HG03060 (cell line): ENCODE measurements around the gene FBXL16.

Experiments
- ATAC-seq: cut with Tn5 transposase; IDR thresholded peaks from one replicate; pipeline ENCODE4 v1.9.1; 2021; ENCODE audit warnings: low read depth, moderate number of reproducible peaks; ENCODE audit not compliant: unreplicated experiment

FBXL16 gene

GRCh38 chr16:668519-669171, 37.0 kb downstream of the FBXL16 start:
- ATAC-seq: no peak

DNA sequence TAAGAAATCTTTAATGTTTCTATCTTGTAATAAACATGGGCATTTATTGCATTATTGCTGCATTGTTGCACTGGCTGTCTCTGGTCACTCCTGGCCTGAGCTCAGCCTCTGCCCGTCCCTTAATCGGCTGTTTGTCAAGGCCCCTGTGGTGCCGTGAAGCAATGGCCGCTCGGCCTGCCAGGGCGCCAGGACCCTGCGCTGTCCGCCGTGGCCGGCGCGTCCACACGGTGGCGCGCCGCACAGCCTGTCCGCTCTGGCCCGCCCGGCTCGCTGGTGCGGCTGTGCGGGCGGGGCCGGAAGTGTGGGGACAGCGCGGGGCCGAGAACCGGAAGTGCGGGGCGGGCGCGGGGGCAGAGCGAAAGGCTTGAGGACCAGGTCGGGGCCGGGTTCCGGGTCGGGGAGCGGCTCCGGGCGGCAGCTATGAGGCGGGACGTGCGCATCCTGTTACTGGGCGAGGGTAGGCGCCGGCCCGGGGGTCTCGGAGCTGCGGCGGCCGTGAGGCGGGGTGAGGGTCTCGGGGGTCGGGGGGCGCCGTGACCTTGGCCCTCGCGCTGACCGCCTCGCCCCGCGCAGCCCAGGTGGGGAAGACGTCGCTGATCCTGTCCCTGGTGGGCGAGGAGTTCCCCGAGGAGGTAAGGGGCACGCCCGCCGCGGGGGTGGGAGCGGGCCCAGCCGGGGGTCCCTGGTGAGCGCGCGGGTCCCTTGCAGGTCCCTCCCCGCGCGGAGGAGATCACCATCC, 37.7 kb downstream of the FBXL16 start, which contains the start of gene RHOT2:
TSS of gene RHOT2 (plus strand) at position 353 of the 739 bp plus-strand sequence. CDS start at position 421, 68 bp downstream.
- ATAC-seq: peak; percentile 42

GRCh38 chr16:667113-667779, 38.4 kb downstream of the FBXL16 start:
- ATAC-seq: no peak

DNA sequence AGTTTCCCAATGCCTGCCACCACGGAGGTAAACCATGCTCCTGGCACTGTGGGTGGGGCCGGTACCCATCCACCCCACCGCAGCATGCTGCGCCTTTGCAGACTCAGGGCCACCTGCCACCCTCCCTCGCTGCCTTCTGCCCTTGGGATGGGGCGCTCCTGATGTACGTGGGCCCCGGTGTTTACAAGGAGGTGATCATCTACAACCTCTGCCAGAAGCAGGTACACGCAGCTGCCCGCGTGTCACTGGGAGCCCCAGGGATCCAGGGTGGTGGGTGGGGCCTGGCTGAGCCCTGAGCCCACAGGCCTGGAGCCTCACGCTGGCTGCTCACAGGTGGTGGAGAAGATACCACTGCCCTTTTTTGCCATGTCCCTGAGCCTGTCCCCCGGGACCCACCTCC, 39.0 kb downstream of the FBXL16 start:
- no peak for ATAC-seq

- ATAC-seq: no peak
Measured at GRCh38 chr16:662597-662996, 43.0 kb downstream of the FBXL16 start.

GRCh38 chr16:662095-662494, 43.5 kb downstream of the FBXL16 start:
- ATAC-seq: no peak

GRCh38 chr16:661184-661821, 44.3 kb downstream of the FBXL16 start:
- ATAC-seq: no peak

DNA sequence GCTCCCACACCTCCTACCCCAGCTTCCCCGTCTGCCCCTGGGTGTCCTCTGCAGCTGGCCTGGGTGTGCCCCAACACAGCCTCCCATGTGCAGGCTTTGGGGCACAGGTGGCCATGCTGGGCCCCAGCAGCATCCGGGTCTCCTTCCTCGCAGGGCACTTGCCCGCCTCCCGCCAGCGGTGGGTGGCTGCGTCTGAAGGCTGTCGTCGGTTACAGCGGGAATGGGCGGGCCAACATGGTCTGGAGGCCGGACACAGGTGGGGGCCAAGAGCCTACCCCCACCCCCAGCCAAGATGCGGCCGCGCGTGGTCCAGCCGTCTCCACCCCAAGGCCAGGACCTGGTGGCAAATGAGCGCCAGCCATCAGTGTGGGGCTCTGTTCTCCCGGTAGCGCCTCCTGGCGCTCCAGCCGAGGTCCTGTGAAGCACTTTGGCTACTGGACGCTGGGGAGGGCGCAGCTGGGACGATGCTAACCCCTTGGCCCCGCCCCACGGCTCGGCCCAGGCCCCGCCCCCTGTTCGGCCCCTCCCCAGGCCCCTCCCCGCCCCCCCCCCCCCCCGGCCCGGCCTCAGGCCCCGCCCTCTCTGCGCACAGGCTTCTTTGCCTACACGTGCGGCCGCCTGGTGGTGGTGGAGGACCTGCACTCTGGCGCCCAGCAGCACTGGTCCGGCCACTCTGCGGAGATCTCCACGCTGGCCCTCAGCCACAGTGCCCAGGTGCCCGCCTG, 45.0 kb downstream of the FBXL16 start:
- peak; percentile 27 for ATAC-seq

DNA sequence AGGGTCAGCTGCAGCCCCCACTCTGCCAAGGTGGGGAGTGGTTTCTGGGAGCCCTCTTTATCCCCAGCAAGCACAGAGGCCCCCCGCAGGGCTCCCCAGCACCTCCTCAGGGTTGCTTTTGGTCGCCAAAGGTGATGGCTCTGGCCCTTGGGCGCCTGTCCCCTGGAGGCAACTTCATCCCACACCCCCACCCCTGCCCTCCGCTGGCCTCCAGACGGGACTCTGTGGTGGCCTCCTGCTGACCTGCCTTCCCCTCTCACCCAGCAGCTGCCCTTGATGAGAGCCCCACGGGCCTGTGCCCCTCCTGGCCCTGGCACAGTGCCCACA, 45.5 kb downstream of the FBXL16 start:
- no peak for ATAC-seq

DNA sequence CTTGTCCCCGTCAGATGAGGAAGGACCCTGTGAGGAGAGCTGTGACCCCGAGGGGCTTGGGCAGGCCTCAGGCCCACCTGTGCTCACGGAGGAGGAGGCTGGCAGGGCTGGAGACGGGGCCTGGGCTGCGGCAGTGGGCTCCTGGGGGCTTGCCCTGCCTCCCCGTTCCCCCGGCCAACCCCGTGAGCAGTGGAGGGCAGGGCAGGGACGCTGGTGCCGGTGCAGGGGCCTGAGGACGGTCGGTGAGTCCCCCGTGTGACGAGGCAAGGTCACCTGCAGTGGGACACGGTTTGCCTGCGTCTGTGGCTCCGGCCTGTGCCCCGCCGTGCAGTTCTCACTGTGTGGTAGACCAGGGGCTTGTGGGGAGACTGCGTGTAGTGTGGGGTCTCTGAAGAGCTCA, 46.0 kb downstream of the FBXL16 start:
- no peak for ATAC-seq

GRCh38 chr16:658679-659571, 46.7 kb downstream of the FBXL16 start:
- no peak for ATAC-seq

- no peak for ATAC-seq
Measured at GRCh38 chr16:657487-657886, 48.1 kb downstream of the FBXL16 start.

GRCh38 chr16:654034-654433, 51.6 kb downstream of the FBXL16 start:
- no peak for ATAC-seq

DNA sequence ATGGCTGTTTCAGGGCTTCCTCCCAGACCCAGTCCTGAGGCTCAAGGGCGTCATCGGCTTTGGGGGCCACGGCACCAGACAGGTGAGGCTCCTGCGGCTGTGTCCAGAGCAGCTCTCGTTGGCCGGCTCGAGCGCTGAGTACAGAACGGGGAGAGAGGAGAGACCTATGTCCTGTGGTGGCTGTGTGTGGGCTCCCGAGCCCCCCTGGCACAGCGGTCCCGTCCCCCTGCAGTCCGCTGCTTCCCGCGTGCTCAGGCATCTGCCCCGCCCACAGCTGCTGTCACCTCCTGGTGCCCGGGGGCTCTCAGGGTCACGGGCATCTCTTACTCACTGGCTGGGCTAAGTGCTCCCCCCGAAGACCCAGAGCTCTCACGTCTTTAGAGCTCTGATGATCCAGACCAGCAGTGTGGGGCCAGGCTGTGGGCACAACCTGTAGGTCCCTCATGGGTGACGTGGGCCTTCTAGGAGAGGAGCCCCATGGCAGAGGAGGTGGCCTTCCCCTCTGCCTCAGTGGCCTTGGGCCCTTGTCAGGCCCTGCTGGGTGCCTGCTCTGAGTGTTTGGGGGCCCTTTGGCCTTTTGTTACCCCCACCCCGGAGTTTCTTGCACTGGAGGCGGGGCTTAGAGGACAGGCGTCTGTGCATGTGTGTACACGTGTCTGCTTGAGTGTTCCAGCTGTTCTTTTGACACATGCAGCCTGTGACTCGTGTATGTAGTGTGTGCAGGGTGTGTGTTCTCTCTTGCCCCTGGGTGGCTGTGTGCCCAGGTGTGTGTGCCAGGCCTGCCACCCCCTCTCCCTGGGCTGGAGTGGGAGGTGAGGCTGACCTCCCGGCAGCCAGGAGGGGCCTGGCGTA, 52.9 kb downstream of the FBXL16 start:
- no peak for ATAC-seq

DNA sequence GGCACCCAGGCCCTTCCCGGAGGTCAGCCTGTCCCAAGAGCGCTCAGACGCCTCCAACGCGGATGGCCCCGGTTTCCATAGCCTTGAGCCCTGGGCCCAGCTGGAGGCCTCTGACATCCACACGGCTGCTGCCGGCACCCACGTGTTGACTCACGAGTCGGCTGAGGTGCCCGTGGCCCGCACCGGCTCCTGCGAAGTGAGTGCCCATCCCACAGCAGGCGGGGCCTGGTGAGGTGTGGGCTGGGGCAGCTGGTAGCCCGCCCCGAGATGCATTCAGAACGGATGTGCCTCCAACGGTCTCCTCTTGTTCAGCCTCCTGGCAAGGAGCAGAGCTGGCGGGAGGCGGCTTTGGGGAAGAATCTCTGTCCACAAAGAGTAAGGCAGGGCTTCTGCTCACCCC, 53.8 kb downstream of the FBXL16 start:
- no peak for ATAC-seq

DNA sequence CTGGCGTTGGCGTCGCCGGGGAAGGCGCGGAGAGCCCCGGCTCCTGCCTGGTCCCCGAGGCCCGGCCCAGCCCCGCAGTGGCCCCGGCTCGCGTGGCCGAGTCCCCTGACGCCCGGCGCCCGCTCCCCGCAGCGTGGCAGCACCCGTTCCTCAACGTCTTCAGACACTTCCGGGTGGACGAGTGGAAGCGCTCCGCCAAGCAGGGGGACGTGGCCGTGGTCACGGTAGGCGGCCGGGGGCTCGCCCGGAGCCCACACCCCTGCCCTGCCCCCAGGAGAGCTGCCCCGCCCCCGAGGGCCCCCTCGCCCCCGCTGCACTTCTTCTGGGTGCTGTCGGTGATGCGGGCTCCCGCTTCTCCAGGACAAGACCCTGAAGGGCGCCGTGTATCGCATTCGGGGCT, 56.0 kb downstream of the FBXL16 start:
- no peak for ATAC-seq

- ATAC-seq: peak; percentile 49
Measured at GRCh38 chr16:648781-649589, 56.6 kb downstream of the FBXL16 start, which contains the start of gene WDR90. Gene WDR90 (plus strand): TSS chr16:649365. CDS start chr16:649417, 52 bp downstream.
